HPDE6-E6E7 (cell line): Measurements from ENCODE around the gene RNF213.
"Not testable (repeated sequence)": the region's sequence is repeated elsewhere in the genome, so short reads cannot be mapped to it uniquely, and the experiment has no call there.

Experiments used
- DNase-seq: peaks from one replicate; pipeline ENCODE4 v3.0.0; 2011; ENCODE audit warnings: missing footprints; ENCODE audit errors: extremely low spot score

RNF213 gene

DNA sequence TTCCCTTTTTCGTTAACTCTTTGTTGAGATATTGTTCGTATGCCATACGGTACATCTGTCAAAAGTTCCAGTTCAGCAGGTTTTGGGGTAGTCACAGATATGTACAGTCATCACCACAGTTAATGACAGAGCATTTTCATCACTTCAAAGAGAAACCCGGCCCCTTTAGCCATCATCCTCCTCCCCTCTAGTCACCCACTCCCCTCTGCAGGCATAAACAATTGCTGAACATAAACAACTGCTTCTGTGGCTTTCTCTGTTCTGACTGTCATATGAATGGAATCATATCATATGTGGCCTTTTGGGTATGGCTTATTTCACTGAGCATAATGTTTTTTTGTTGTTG, 59.3 kb downstream of the RNF213 start:
- DNase-seq = no peak

DNA sequence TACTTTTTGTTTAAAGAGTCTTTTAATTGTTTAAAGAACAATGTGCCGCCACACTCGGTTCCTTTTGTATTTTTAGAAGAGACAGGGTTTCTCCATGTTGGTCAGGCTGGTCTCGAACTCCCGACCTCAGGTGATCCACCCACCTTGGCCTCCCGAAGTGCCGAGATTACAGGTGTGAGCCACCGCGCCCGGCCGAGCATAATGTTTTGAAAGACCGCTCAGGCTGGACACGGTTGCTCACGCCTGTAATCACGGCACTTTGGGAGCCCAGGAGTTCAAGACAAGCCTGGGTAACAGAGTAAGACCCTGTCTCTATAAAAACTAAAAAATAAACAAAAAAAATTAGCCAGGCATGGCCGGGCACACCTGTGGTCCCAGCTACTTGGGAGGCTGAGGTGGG, 59.8 kb downstream of the RNF213 start:
- DNase-seq = no peak

DNA sequence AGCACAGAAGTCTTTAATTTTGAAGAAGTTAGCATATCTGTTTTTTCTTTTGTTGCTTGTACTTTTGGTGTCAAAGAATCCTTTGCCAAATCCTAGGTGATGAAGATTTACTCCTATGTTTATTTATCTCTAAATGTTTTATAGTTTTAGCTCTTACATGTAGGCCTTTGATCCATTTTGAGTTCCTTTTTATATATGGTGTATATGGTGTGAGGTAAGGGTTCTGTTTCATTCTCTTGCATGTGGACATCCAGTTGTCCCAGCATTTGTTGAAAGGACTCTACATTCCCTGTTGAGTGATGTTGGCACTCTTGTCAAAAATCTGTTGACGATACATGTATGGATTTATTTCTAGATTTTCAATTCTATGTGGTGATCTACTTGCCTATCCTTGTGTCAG, 62.2 kb downstream of the RNF213 start:
- no peak for DNase-seq

DNA sequence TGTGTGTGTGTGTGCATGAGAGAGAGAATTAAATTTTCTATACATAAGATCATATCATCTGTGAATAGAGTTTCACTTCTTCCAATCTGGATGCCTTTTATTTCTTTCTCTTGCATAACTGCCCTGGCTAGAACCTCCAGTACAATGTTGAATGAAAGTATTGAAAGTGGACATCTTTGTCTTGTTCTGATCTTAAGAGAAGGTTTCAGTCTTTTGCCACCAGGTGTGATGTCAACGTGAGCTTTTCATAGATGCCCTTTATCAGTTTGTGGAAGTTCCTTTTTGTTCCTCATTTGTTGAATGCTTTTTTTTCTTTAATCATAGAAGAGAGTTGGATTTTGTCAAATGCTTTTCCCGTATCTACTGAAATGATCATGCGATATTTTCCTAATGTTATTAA, 63.3 kb downstream of the RNF213 start:
- no peak for DNase-seq

DNA sequence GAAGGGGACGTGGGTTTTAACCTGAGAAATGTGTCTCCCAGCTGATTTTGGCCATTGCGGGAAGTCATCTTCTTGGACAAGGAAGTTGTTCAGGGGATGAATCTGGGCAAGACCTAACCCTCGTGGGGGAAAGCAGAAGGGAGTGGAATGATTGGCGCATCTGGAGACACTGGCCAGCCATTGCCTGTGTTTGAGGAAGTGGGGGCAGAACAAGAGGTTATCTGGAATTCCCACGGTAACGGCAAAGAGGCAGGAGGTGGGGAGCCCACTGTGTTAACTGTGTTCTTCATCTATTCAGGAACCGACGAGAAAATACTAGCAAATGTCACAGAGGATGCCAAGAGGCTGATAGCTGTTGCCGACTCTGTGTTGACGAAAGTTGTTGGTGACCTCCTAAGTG, 66.9 kb downstream of the RNF213 start:
- no peak for DNase-seq

DNA sequence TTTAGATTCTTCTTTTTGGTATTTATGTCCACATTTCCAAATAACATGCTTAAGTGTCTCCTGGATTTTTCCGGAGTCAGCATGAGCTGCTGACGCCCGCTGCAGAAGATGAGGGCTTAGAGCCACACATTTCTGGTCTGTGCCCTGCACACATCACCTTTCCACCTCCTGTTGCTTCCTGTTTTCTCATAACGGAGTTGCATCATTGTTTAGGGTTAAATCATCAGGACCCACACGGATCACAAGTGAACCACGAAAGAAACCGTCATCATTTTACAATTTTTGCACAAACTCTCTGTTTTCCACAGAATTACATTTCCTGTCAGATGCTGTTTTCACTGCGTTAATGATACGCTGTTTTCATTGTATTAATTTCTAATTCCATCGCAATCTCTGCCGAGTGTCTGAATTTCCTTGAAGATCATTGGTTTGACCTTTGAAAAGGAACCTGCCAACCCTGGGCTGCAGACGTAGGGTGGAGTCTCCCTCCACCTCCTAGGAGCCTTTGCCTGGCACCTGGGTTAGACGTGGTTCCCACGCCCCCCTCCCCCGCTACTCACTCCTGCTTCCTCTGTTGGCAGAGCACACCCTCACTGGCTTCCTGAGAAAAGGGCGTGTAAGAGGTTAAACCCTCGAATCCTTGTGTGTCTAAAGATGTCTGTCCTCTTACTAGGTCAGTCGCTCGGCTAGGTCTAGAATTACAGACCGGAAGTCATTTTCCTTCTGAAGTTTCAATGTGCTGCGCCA, 68.2 kb downstream of the RNF213 start:
- DNase-seq = no peak

DNA sequence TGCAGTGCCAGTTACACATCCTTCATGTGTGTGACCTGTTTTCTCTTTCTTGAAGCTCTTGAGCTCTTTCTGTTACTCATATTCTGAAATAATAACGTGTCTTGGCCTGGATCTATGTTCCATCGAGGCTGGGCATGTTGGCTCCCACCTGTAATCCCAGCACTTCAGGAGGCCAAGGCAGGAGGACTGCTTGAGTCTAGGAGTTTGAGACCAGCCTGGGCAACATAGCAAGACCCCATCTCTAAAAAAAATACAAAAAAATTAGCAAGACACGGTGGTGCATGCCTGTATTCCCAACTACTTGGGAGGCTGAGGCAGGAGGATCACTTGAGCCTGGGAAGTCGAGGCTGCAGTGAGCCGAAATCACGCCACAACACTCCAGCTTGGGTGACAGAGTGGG, 68.8 kb downstream of the RNF213 start:
- not testable (repeated sequence) for DNase-seq

DNA sequence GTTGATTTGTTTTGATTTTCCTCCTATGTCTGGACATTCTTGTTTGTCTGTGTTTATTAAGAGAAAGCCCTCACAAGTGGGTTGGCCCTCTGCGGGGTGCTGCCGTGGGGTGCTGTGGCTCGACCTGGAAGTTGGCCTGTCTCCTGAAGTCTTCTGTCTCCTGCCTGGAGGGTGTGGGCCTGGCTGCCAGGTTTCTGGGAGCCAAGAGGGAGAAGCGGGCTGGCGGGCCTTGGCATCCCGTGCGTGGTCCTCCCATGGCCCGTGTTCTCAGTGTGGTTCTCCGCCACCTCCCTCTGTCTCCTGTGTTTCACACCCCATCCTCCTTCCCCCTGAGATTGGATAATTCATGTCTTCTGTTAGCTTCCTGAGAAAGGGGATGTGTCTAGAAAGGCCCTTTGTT, 69.6 kb downstream of the RNF213 start:
- no peak for DNase-seq

DNA sequence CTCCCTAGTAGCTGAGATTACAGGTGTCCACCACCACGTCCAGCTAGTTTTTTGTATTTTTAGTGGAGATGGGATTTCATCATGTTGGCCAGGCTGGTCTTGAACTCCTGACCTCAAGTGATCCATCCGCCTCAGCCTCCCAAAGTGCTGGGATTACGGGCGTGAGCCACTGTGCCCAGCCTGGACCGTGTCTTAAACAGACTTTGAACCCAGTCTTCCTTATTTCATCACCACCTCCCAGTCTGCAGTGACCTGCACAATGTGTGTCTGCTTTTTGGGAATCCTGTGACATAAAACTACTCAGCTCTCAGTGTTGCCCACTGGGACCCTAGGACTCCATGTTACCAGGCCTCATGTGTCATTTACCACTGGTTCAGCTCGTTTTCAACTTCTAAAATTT, 70.3 kb downstream of the RNF213 start:
- not testable (repeated sequence) for DNase-seq

DNA sequence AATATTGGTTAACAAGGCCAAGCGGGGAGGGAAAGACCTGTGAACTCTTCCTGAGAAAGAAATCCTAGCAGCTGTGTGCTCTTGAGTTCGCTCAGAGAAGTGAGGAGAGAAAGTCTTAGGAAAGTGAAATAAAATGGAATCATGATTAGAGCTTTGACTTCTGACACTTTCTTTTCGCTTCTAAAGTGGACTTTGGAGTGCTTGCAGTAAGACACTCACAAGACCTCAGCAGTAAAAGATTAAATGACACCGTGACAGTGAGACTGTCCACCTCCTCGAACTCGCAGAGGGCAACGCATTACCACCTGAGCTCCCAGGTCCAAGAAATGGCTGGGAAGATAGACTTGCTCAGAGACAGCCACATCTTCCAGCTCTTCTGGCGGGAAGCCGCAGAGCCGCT, 71.2 kb downstream of the RNF213 start:
- no peak for DNase-seq

DNA sequence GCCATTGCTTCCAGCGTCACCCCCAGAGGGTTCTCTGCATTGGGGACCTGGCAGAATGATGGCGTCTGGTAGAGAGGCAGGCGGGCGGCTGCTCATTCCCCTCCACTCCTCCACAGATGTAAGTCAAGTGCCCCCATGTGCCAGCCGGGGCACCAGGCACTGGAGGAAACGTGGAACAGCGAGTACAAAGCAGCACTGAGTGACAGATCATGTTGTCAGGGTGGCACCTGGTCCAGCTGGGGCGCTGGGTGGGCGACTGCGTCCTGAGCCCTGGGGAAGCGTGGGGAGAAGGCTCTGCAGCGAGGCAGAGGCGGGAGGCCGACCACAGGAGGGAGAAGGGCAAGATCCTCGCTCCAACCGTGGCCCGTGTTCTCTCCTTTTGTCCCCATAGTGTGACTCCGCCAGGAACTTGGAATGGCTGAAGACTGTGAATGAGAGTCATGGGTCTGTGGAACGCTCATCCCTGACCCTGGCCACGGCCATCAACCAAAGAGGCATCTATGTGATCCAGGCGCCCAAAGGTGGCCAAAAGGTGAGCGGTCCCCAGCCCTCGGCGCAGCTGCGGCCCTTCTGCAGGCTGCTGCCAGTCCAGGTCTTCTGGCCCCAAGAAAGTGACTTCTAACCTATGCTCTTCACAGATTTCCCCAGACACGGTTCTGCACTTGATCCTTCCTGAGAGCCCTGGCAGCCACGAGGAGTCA, 76.7 kb downstream of the RNF213 start:
- no peak for DNase-seq

DNA sequence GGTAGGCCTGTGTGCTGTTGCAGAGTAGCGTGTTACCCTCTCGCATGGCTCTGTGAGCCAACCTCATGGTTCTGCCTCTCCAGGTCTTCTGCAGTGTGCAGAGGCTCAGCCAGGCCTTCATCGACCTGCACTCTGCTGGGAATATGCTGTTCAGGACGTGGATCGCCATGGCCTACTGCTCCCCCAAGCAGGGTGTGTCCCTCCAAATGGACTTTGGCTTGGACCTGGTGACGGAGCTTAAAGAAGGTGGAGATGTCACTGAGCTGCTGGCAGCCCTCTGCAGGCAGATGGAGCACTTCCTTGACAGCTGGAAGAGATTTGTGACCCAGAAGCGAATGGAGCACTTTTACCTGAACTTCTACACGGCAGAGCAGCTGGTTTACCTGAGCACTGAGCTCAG, 78.5 kb downstream of the RNF213 start:
- DNase-seq = no peak

DNA sequence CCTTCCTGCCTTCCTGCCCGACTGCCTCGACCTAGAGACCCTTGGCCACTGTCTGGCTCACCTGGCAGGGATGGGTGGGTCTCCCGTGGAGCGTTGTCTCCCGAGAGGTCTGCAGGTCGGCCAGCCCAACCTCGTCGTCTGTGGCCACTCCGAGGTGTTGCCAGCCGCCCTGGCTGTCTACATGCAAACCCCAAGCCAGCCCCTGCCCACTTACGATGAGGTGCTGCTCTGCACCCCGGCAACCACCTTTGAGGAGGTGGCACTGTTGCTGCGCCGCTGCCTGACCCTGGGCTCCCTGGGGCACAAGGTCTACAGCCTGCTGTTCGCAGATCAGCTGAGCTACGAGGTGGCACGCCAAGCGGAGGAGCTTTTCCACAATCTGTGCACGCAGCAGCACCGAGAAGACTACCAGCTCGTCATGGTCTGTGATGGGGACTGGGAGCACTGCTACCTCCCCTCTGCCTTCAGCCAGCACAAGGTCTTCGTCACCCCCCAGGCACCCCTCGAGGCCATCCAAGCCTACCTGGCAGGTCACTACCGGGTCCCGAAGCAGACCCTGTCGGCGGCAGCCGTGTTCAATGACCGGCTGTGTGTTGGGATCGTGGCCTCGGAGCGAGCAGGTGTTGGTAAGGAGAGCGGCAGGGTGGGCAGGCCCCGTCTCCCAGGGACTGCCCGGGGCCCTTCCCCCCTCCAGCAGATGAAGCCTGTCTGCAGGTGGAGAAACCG, 79.2 kb downstream of the RNF213 start:
- no peak for DNase-seq

DNA sequence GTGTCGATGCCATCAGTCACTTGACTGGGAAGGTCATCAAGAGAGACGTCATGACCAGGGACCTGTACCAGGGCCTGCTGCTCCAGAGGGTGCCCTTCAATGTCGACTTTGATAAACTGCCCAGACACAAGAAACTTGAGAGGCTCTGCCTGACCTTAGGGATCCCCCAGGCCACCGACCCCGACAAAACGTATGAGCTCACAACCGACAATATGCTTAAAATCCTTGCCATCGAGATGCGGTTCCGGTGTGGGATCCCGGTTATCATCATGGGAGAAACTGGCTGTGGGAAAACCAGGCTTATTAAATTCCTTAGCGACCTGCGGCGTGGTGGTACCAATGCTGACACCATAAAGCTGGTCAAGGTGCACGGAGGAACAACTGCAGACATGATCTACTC, 84.7 kb downstream of the RNF213 start:
- no peak for DNase-seq

DNA sequence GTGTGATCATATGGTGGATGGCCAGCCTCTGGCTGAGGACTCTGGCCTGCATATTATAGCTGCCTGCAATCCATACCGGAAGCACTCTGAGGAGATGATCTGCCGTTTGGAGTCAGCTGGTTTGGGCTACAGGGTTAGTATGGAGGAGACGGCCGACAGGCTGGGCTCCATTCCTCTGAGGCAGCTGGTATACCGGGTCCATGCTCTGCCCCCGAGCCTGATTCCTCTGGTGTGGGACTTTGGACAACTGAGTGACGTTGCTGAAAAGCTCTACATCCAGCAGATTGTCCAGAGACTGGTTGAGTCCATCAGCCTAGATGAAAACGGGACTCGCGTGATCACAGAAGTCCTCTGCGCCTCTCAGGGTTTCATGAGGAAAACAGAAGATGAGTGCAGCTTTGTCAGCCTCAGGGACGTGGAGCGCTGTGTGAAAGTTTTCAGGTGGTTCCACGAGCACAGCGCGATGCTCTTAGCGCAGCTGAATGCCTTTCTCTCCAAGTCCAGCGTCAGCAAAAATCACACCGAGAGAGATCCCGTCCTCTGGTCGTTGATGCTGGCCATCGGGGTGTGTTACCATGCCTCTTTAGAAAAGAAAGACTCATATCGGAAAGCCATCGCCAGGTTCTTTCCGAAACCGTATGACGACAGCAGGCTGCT, 85.3 kb downstream of the RNF213 start:
- no peak for DNase-seq

DNA sequence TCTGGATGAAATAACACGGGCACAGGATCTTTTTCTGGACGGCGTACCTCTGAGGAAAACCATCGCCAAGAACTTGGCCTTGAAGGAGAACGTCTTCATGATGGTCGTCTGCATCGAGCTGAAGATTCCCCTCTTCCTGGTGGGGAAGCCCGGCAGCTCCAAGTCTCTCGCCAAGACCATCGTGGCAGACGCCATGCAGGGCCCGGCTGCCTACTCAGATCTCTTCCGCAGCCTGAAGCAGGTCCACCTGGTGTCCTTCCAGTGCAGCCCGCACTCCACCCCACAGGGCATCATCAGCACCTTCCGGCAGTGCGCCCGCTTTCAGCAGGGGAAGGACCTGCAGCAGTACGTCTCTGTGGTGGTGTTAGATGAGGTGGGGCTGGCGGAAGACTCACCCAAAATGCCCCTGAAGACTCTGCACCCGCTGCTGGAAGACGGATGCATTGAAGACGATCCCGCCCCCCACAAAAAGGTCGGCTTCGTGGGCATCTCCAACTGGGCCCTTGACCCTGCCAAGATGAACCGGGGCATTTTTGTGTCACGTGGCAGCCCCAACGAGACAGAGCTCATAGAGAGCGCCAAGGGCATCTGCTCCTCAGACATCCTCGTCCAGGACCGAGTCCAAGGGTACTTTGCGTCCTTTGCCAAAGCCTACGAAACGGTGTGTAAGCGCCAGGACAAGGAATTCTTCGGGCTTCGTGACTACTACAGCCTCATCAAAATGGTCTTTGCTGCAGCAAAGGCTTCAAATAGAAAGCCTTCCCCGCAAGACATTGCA, 86.0 kb downstream of the RNF213 start:
- no peak for DNase-seq

DNA sequence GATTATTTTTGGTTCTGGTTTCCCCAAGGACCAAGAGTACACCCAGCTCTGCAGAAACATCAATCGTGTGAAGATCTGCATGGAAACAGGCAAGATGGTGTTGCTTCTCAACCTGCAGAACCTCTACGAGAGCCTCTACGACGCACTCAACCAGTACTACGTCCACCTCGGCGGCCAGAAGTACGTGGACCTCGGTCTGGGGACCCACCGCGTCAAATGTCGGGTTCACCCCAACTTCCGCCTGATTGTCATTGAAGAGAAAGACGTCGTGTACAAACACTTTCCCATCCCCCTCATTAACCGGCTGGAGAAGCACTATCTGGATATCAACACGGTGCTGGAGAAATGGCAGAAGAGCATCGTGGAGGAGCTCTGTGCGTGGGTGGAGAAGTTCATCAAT, 86.9 kb downstream of the RNF213 start:
- no peak for DNase-seq

DNA sequence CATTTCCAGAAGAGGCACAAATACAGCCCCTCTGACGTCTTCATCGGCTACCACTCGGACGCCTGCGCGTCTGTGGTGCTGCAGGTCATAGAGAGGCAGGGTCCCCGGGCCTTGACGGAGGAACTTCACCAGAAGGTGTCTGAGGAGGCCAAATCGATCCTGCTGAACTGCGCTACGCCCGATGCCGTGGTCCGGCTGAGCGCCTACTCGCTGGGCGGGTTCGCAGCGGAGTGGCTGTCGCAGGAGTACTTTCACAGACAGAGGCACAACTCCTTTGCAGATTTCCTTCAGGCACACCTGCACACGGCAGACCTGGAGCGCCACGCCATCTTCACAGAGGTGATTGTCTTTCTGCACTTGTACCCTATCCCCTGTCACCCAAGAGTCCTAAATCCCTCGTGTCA, 87.3 kb downstream of the RNF213 start:
- DNase-seq = no peak

DNA sequence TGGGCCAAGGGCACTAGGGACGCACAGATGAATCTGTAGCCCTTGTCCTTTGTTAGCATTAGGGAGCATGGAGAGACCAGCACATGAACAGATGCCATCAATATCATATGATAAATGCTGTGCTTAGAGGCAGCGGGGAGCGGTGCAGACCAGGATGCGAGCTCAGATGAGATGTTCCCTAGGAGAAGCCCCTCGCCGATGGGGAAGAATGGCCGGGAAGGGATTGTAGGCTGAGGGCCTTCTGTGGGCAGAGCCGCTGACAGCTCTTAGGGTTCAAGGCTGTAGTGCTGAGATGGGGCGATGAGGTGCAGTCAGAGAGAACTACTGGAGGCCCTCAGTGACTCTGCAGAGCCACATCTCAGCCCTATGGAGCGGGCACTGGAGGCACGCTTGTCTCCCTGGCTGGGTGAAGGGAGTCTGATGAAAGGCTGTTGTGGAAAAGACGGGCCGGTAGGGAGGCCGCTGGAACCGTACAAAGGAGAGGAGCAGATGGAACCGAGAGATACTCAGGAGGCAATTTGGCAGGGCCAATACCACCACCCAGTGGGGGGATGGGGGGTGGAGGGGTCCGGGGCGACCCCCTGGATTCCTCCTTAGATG, 88.0 kb downstream of the RNF213 start:
- no peak for DNase-seq

DNA sequence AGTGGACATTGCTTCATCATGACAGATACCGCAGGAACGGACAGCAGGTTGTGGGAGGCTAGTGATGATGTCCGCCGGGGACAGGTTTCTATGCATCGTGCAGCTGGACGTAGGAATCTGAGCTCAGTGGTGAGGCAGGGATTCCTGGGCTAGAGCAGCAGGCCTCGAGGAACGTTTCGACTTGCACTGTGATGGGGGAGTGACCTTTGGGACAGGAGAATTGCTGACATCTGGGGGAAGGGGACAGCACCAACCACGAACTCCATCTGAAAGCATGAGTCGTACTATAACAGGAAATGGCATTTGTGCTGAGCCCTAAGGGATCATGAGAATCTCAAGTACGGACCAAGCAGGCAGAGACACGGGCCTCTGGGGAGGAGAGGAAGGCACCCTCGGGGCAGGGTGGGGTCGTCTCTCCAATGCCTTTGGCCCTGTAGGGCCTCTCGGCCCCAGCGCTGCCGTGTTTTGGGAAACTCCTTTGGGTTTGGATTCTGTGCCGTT, 88.5 kb downstream of the RNF213 start:
- no peak for DNase-seq

DNA sequence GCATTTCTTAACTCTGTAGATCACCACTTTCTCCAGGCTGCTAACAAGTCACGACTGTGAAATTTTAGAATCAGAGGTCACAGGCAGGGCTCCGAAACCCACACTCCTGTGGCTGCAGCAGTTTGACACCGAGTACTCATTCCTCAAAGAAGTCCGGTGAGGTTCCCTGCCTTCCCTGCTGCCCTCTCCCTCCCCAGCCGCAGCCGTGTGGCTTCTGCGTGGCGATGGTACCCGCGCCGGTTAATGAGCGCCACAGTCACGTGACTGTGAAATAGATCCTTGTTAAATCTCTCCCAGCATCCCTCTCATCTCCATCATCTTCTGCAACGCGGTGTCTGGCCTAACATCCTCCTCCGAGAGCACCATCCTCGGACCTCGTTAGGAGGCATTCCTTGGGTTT, 89.1 kb downstream of the RNF213 start:
- no peak for DNase-seq
